DOHH2 (cell line): ENCODE data around the gene LYPD6B.

ENCODE experiments used
- EZH2phosphoT487 ChIP-seq: fragments of 200-600 bp; sonication (generic); IDR thresholded peaks from 2 replicates; pipeline ENCODE4 v1.6.1; 2017; ENCODE audit warnings: borderline replicate concordance, mild to moderate bottlenecking, antibody characterized with exemption, low read length, moderate library complexity, mixed read lengths
- TF ChIP-seq, protein P1 (sequence below): fragments of 200-600 bp; sonication (generic); IDR thresholded peaks from one replicate; pipeline ENCODE4 v1.5.1; 2014; ENCODE audit warnings: antibody characterized with exemption, mild to moderate bottlenecking, low read depth, low read length; ENCODE audit not compliant: poor library complexity, severe bottlenecking

DNA sequence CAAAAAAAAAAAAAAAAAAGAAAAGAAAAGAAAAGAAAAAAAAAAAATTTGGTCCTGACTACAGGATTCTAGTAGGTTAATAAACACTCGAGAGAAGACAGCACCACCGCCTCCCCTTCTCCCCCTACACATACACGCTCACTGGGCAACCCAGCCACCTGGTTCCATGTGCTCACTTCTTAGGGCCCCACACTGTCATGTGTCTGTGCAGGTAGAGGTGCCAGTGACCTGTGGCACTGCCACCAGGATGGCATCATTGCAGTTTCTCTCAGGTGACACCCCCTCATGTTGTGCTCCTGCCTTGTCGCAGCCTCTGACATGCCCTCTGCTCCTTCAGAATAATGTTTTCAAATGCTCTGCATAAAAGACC, 39.7 kb upstream of the LYPD6B start:
- TF ChIP-seq, protein P1, sequence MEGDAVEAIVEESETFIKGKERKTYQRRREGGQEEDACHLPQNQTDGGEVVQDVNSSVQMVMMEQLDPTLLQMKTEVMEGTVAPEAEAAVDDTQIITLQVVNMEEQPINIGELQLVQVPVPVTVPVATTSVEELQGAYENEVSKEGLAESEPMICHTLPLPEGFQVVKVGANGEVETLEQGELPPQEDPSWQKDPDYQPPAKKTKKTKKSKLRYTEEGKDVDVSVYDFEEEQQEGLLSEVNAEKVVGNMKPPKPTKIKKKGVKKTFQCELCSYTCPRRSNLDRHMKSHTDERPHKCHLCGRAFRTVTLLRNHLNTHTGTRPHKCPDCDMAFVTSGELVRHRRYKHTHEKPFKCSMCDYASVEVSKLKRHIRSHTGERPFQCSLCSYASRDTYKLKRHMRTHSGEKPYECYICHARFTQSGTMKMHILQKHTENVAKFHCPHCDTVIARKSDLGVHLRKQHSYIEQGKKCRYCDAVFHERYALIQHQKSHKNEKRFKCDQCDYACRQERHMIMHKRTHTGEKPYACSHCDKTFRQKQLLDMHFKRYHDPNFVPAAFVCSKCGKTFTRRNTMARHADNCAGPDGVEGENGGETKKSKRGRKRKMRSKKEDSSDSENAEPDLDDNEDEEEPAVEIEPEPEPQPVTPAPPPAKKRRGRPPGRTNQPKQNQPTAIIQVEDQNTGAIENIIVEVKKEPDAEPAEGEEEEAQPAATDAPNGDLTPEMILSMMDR: no peak
- no peak for TF ChIP-seq EZH2phosphoT487
